Measurements from ENCODE around the gene CSRP3. TPM values are rescaled to one million over a fixed set of nuclear protein-coding genes. Genes with fewer than 3 reads are reported as not detected.

CSRP3 gene
- total RNA-seq, 2 donors from 2014 or later = not detected

DNA sequence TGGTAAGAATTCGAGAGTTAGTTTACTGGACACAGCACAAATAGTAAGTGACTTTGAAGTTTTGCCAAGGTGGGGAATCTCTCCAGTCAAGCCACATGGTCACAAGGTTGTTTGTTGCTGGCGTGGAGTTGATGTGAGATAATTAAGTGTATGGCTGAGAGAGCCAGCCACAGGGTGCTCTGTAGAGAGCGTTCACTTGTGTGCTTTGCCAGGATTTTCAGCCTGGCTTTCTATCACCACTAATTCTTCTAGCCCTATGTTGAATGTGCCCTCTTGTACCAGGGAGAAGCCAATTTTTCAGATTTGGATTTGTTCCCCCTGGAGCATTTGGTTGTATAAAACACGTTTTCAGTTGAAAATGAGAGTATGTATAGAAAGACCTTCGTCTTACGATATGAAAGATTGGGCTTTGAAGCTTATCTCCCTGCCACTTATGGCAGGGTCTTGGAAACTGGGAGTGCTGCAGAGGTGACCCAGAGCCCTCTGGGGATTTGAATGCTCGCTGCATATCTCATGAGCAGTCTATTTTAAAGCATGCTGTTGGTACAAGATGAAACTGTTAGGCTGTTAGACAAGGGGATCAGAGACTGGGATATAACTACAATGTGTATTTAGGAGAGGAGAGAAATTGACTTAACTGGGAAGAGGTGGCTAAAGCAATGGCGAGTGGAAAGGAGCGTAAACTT lies 28.6 kb downstream of the CSRP3 start:
- Histone ChIP-seq H3K9me3 (no peaks in the 10 kb centered on the region), H3K4me1 (ENCODE audit: control insufficient read depth in 1 of 2, low read depth in 2 of 2) (no peaks in the 10 kb centered on the region), H3K27ac (no peak overlapping the region), H3K27me3 (replicated peaks; ENCODE audit: insufficient read depth) (no peaks in the 10 kb centered on the region), H3K4me3 (no peak overlapping the region), H3K36me3 (peaks cover 12% of the 10 kb centered on the region)
- DNase-seq (ENCODE audit: low spot score) (no peak), ATAC-seq (ENCODE audit: insufficient number of reproducible peaks, low FRiP score, low read depth) (no peak)
- no peak for TF ChIP-seq CTCF (IDR thresholded peaks at IDR 0.05)

GRCh38 chr11:19168090-19168489 lies 33.7 kb downstream of the CSRP3 start:
- ATAC-seq (ENCODE audit: insufficient number of reproducible peaks, low FRiP score, low read depth) = no peak
- no peak overlapping the region for H3K4me3 ChIP-seq

DNA sequence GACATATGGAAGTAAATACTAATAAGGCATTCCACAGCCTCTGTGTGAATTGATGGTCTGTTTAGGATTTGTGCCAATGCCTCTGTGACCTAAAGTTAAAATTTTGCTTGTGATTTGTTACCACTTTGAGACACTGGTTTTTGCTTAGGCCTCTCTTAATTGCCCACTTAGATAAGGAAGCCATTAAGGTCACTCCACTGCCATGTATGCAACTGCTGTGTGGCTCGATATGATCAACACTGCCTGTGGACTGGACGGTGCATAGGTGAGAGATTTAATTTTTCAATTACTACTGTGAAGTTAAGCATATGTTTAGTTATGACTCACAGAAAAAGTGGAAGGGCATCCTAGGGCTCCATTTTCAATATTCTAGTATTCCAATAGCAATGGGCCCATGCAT lies 36.9 kb downstream of the CSRP3 start:
- DNase-seq (ENCODE audit: low spot score) (no peak), ATAC-seq (ENCODE audit: insufficient number of reproducible peaks, low FRiP score, low read depth) (no peak)
- H3K4me1 ChIP-seq (ENCODE audit: control insufficient read depth in 1 of 2, low read depth in 2 of 2) = no peaks in the 10 kb centered on the region
- no peak for TF ChIP-seq CTCF (IDR thresholded peaks at IDR 0.05)
- no peaks in the 10 kb centered on the region for H3K27me3 ChIP-seq (replicated peaks; ENCODE audit: insufficient read depth)
- peaks cover 6% of the 10 kb centered on the region for H3K36me3 ChIP-seq
- H3K27ac ChIP-seq = no peak overlapping the region
- no peak overlapping the region for H3K4me3 ChIP-seq
- no peaks in the 10 kb centered on the region for H3K9me3 ChIP-seq

More at GRCh38 chr11:19168090-19168489, 33.7 kb downstream of the CSRP3 start:
- H3K4me1 ChIP-seq (ENCODE audit: control insufficient read depth in 1 of 2, low read depth in 2 of 2) = no peaks in the 10 kb centered on the region
- no peak overlapping the region for H3K27ac ChIP-seq
- no peaks in the 10 kb centered on the region for H3K27me3 ChIP-seq (replicated peaks; ENCODE audit: insufficient read depth)
- H3K36me3 ChIP-seq = peaks cover 13% of the 10 kb centered on the region
- TF ChIP-seq CTCF (IDR thresholded peaks at IDR 0.05) = no peak
- no peak for DNase-seq (ENCODE audit: low spot score)
- H3K9me3 ChIP-seq = no peaks in the 10 kb centered on the region

- Histone ChIP-seq H3K4me3 (no peak overlapping the region), H3K27me3 (replicated peaks; ENCODE audit: insufficient read depth) (no peaks in the 10 kb centered on the region), H3K9me3 (no peaks in the 10 kb centered on the region), H3K4me1 (ENCODE audit: control insufficient read depth in 1 of 2, low read depth in 2 of 2) (no peaks in the 10 kb centered on the region), H3K27ac (no peak overlapping the region), H3K36me3 (peaks cover 9% of the 10 kb centered on the region)
- DNase-seq (ENCODE audit: low spot score) (no peak), ATAC-seq (ENCODE audit: insufficient number of reproducible peaks, low FRiP score, low read depth) (no peak)
- no peak for TF ChIP-seq CTCF (IDR thresholded peaks at IDR 0.05)
Observed at GRCh38 chr11:19164230-19164855, 37.4 kb downstream of the CSRP3 start.

DNA sequence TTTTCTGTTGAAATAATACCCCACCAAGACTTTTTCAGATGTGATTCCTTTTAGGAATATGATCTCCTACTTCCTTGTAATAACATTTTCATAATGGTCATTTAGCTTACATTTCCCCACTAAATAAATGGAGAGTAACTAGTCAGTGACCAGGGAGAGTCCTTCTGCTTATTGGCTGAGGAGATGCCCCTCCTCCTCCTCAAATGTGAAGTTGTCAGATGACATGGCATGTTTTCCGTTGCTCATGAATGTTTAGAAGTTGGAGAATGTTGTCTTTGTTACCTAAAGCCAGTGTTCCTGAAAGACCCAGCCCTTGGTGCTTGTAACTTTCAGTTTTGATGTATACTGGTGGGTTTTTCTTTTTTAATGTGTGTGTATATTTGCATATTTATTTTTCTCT lies 38.2 kb downstream of the CSRP3 start:
- no peak for TF ChIP-seq CTCF (IDR thresholded peaks at IDR 0.05)
- H3K27ac ChIP-seq = no peak overlapping the region
- H3K36me3 ChIP-seq = peaks cover 10% of the 10 kb centered on the region
- DNase-seq (ENCODE audit: low spot score) (no peak), ATAC-seq (ENCODE audit: insufficient number of reproducible peaks, low FRiP score, low read depth) (no peak)
- no peak overlapping the region for H3K4me3 ChIP-seq
- H3K27me3 ChIP-seq (replicated peaks; ENCODE audit: insufficient read depth) = no peaks in the 10 kb centered on the region
- H3K9me3 ChIP-seq = no peaks in the 10 kb centered on the region
- no peaks in the 10 kb centered on the region for H3K4me1 ChIP-seq (ENCODE audit: control insufficient read depth in 1 of 2, low read depth in 2 of 2)
